WI38 (cell line): ENCODE data around the gene AKIRIN2.

Source experiments
- H3K4me3 ChIP-seq: 2 replicates; pipeline ENCODE4 v1.5.1; 2011; ENCODE audit warnings: low read depth, mild to moderate bottlenecking, control low read depth, low read length
- CTCF ChIP-seq: IDR thresholded peaks from 2 replicates; pipeline ENCODE4 v1.5.1; 2012; ENCODE audit warnings: low read depth, mild to moderate bottlenecking, control low read depth, low read length

AKIRIN2 gene

GRCh38 chr6:87701676-87702588 is at the start of gene AKIRIN2:
TSS of gene AKIRIN2 (minus strand) at chr6:87702233. CDS start at chr6:87701684, 549 bp downstream.
- no peak for TF ChIP-seq CTCF
- H3K4me3 ChIP-seq, result peak within 1 kb of the TSS; percentile 97

GRCh38 chr6:87747646-87748045 is 45.6 kb upstream of the AKIRIN2 start:
- TF ChIP-seq CTCF, result no peak
- no peak overlapping the region for H3K4me3 ChIP-seq

GRCh38 chr6:87745966-87746721 is 44.1 kb upstream of the AKIRIN2 start:
- H3K4me3 ChIP-seq, result no peak overlapping the region
- TF ChIP-seq CTCF, result no peak

- H3K4me3 ChIP-seq, result no peak overlapping the region
- TF ChIP-seq CTCF, result no peak
These were observed 41.4 kb upstream of the AKIRIN2 start for GRCh38 chr6:87743454-87743853.

GRCh38 chr6:87742106-87742505 is 40.1 kb upstream of the AKIRIN2 start:
- H3K4me3 ChIP-seq, result no peak overlapping the region
- no peak for TF ChIP-seq CTCF

GRCh38 chr6:87741001-87741650 is 39.1 kb upstream of the AKIRIN2 start:
- no peak overlapping the region for H3K4me3 ChIP-seq
- no peak for TF ChIP-seq CTCF

- TF ChIP-seq CTCF, result no peak
- no peak overlapping the region for H3K4me3 ChIP-seq
These were observed 36.7 kb upstream of the AKIRIN2 start for GRCh38 chr6:87738744-87739143.
